GM23248 (cell line): Measurements from ENCODE around the gene WSB2. TPM values are rescaled to one million over a fixed set of nuclear protein-coding genes. Genes with fewer than 3 reads are reported as not detected.

Source experiments
- DNase-seq: peaks from one replicate; pipeline ENCODE4 v3.0.0-alpha.2; 2015
- H2AFZ ChIP-seq: fragments of 200-600 bp; sonication (generic); 2 replicates; pipeline ENCODE4 v1.6.1; 2016; ENCODE audit warnings: antibody characterized with exemption
- H3F3A ChIP-seq: fragments of 200-600 bp; sonication (generic); 2 replicates; pipeline ENCODE4 v1.6.1; 2016; ENCODE audit warnings: mild to moderate bottlenecking, antibody characterized with exemption, mixed run types; ENCODE audit not compliant: insufficient read depth
- H3K27ac ChIP-seq: fragments of 200-600 bp; sonication (generic); 2 replicates; pipeline ENCODE4 v1.5.1; 2016; ENCODE audit warnings: mild to moderate bottlenecking
- H3K27me3 ChIP-seq: fragments of 200-600 bp; sonication (generic); replicated peaks from 2 replicates; pipeline ENCODE4 v1.6.1; 2016; ENCODE audit warnings: mild to moderate bottlenecking; ENCODE audit not compliant: insufficient read depth
- H3K36me3 ChIP-seq: fragments of 200-600 bp; sonication (generic); 2 replicates; pipeline ENCODE4 v1.6.1; 2016; ENCODE audit warnings: low read depth, mild to moderate bottlenecking
- H3K4me1 ChIP-seq: fragments of 200-600 bp; sonication (generic); 2 replicates; pipeline ENCODE4 v1.6.1; 2016; ENCODE audit warnings: mild to moderate bottlenecking; ENCODE audit not compliant: insufficient read depth
- H3K4me2 ChIP-seq: fragments of 200-600 bp; sonication (generic); one replicate; pipeline ENCODE4 v1.6.1; 2016; ENCODE audit warnings: mild to moderate bottlenecking; ENCODE audit not compliant: unreplicated experiment
- H3K4me3 ChIP-seq: fragments of 200-600 bp; sonication (generic); 2 replicates; pipeline ENCODE4 v1.5.1; 2016; ENCODE audit warnings: mild to moderate bottlenecking
- H3K79me2 ChIP-seq: fragments of 200-600 bp; sonication (generic); 2 replicates; pipeline ENCODE4 v1.6.1; 2016; ENCODE audit warnings: mild to moderate bottlenecking; ENCODE audit not compliant: insufficient read depth
- H3K9ac ChIP-seq: fragments of 200-600 bp; sonication (generic); 2 replicates; pipeline ENCODE4 v1.6.1; 2016; ENCODE audit warnings: mild to moderate bottlenecking
- H3K9me2 ChIP-seq: fragments of 200-600 bp; sonication (generic); 2 replicates; pipeline ENCODE4 v1.6.1; 2016; ENCODE audit warnings: mixed run types, mild to moderate bottlenecking, moderate library complexity; ENCODE audit not compliant: insufficient read depth
- H3K9me3 ChIP-seq: fragments of 200-600 bp; sonication (generic); one replicate; pipeline ENCODE4 v1.6.1; 2017; ENCODE audit warnings: low read depth
- H4K20me1 ChIP-seq: fragments of 200-600 bp; sonication (generic); 2 replicates; pipeline ENCODE4 v1.6.0; 2016; ENCODE audit not compliant: insufficient read depth
- EZH2 ChIP-seq: fragments of 200-600 bp; sonication (generic); IDR thresholded peaks from 2 replicates; pipeline ENCODE4 v1.6.1; 2018; ENCODE audit warnings: antibody characterized with exemption, mild to moderate bottlenecking; ENCODE audit not compliant: insufficient read depth, poor library complexity, severe bottlenecking
- EZH2phosphoT487 ChIP-seq: fragments of 200-600 bp; sonication (generic); IDR thresholded peaks from 2 replicates; pipeline ENCODE4 v1.6.1; 2018; ENCODE audit warnings: antibody characterized with exemption, moderate library complexity, mild to moderate bottlenecking, low read depth; ENCODE audit not compliant: insufficient read depth
- WGBS, 2 experiments: methylation state at CpG; one replicate each; pipeline ENCODE4 v1.1.6; 2015 to 2017; ENCODE audit warnings: low lambda C conversion rate in 2 of 2, low coverage in 1 of 2; ENCODE audit errors: missing lambda C conversion rate in 2 of 2; 5-methylcytosine and 5-hydroxymethylcytosine counted together
- in situ Hi-C: fragments of 300-500 bp; cut with MboI; formaldehyde crosslinking; loops from 2 replicates; pipeline ENCODE4 v1.15.0; 2020
- polyA plus RNA-seq: library from polyadenylated mRNA; unstranded; fragments of >200 nt; fragmentation: Nextera tagmentation; extraction: Ambion mirVana; gene quantifications from 2 replicates; pipeline ENCODE4 v1.2.1, GENCODE V29; 2016
- total RNA-seq: library from RNA; depleted of rRNA; stranded (reverse); fragments of >200 nt; shearing (Covaris generic); gene quantifications from 2 replicates; pipeline ENCODE4 v1.2.3, GENCODE V29; 2014

Gene WSB2
- total and polyA plus RNA-seq, 2 experiments from 2014 or later, result 65.8 to 162 TPM

GRCh38 chr12:118065380-118065779, 4.4 kb upstream of the WSB2 start:
- no peaks in the 10 kb centered on the region for H3K9me2 ChIP-seq
- no peak overlapping the region for H3K9ac ChIP-seq
- H3K4me2 ChIP-seq, result no peak overlapping the region
- H2AFZ ChIP-seq, result no peak overlapping the region
- TF ChIP-seq EZH2phosphoT487 (no peak), EZH2 (no peak)
- WGBS, 2 experiments, result 73 to 79% methylated on average over 1 of the region's 1 CpG
- no peak overlapping the region for H3K4me3 ChIP-seq
- H3K36me3 ChIP-seq, result no peaks in the 10 kb centered on the region
- H3F3A ChIP-seq, result peaks cover 26% of the 10 kb centered on the region
- H4K20me1 ChIP-seq, result no peaks in the 10 kb centered on the region
- no peaks in the 10 kb centered on the region for H3K27me3 ChIP-seq
- in situ Hi-C loops, result no loop called here
- H3K27ac ChIP-seq, result no peak overlapping the region
- peaks cover 21% of the 10 kb centered on the region for H3K79me2 ChIP-seq
- no peaks in the 10 kb centered on the region for H3K9me3 ChIP-seq
- DNase-seq, result no peak
- peaks cover 14% of the 10 kb centered on the region for H3K4me1 ChIP-seq

DNA sequence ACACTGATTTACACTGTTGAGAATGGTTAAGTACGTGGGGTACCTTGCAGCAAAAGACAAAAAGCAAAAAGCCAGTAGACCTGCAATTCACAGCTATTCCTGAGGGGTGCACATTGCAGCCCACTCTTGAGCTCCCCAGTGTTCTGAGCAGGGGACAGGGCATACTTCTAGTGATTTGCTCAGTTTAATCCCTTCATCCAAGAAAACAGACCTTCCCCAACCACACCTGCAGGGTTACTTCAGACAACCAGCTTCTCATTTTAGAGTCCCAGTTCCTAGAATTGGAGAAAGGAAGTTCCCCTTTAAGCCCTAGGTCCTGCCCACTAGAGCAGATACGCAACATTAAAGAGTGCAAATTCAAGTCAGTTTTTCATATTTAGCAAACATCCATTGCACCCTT, 3.6 kb upstream of the WSB2 start:
- in situ Hi-C loops, result no loop called here
- Histone ChIP-seq H3K9me2 (no peaks in the 10 kb centered on the region), H3K27ac (no peak overlapping the region)

DNA sequence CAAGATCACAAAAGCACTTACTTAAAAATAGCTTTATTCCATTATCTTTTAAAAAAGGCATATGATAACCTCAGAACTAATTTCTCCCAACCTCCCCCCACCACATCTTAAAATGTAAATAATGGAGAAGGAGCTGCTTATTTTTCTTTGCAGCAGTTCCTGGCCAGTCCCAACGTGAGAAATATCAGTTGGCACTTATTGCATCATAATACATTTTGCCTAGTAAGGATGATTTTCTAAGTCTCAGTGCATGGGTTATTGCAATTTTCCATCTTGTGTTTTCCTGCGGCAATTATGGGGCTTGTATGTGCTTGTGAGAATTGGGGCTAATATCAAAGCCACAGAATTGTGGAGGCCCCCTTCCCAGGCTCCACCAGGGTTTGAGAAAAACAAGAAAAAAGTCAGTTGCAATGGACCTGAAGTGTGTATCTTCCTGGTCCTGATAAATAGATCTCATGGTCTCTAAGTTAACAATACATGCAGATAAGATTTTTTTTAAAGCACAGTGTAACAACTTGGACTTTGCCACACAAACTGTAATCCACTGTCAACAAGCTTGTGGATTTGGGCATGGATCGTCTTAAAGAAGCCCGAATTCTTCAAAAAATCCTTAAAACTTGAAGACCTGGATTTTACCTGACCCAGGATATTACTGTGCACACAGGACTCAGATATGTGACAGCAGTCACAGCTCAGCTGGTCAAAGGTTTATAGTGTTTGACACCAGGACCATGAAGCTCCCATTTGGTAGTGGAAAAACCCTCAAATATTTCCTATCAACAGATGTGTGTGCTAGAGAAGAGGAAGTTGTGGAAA, 2.8 kb upstream of the WSB2 start:
- no peaks in the 10 kb centered on the region for H4K20me1 ChIP-seq
- H3K4me1 ChIP-seq, result peaks cover 22% of the 10 kb centered on the region
- in situ Hi-C loops, result no loop called here
- no peak overlapping the region for H2AFZ ChIP-seq
- no peak overlapping the region for H3K4me3 ChIP-seq
- TF ChIP-seq EZH2phosphoT487 (no peak), EZH2 (no peak)
- peaks cover 34% of the 10 kb centered on the region for H3K79me2 ChIP-seq
- no peak overlapping the region for H3K27ac ChIP-seq
- H3K27me3 ChIP-seq, result no peaks in the 10 kb centered on the region
- 76% methylated on average over 4 of the region's 4 CpGs for WGBS, 2 experiments
- no peaks in the 10 kb centered on the region for H3K36me3 ChIP-seq
- no peak overlapping the region for H3K9ac ChIP-seq
- peak; percentile 53 for DNase-seq
- no peaks in the 10 kb centered on the region for H3K9me2 ChIP-seq
- H3K9me3 ChIP-seq, result no peaks in the 10 kb centered on the region
- no peak overlapping the region for H3K4me2 ChIP-seq
- H3F3A ChIP-seq, result peaks cover 42% of the 10 kb centered on the region

More for the DNA sequence above, 3.6 kb upstream of the WSB2 start:
- WGBS, 2 experiments, result 41 to 43% methylated on average over 2 of the region's 2 CpGs
- no peaks in the 10 kb centered on the region for H3K36me3 ChIP-seq
- H3K9ac ChIP-seq, result no peak overlapping the region
- no peak overlapping the region for H3K4me3 ChIP-seq
- no peak overlapping the region for H2AFZ ChIP-seq
- H3K79me2 ChIP-seq, result peaks cover 27% of the 10 kb centered on the region
- H4K20me1 ChIP-seq, result no peaks in the 10 kb centered on the region
- no peak for TF ChIP-seq EZH2
- no peak for TF ChIP-seq EZH2phosphoT487
- H3F3A ChIP-seq, result peaks cover 33% of the 10 kb centered on the region
- H3K27me3 ChIP-seq, result no peaks in the 10 kb centered on the region
- no peaks in the 10 kb centered on the region for H3K9me3 ChIP-seq
- H3K4me2 ChIP-seq, result no peak overlapping the region
- peaks cover 16% of the 10 kb centered on the region for H3K4me1 ChIP-seq
- no peak for DNase-seq

DNA sequence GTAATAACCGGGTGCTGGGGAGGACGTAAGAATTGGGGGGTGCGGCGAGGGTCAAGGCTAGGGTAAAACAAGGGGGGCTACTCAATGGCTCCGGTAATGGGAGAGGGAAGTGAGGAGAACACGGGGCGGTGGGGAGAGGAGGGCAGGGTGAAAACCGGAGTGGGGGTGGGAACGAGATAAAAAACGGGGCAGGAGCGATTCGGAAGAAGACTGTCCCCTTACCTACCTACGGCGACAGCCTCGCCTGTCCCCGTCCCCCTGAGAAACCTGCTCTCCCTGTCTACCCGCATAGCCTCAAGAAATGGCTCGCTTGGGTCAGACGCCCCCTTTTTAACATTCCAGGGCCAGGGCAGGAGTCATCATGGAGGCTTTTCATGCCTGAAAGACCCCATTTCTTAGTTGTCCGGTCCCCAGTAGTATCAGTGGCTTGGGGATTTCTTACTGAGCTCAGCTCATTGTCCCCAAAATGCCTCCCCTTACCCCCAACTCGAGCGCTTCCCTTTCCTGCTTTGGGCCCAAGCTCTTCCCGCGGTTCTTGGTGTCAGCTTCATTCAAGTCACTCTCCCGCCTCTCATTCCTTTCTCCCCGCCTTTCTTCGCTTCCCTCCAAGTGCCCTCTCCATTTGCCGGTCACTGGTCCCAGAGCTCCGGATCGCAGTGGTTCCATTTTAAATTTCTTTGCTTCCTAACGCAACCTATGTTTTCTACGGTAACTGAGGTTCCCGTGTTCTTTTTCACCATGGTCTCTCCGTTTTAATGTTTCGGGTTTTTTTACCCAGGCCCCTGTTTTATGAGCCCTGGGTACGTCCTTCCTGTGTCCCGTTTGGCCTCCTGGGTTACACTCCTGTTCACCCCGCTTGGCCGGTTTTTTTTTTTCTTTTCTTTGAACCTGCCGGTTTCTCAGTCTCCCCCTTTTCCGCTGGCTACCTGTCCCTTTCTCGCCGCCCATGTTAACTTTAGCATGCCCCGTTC, 1.2 kb upstream of the WSB2 start:
- Histone ChIP-seq H3K27ac (peak overlapping the region; percentile 92), H2AFZ (peak overlapping the region; percentile 79), H3K9me2 (no peaks in the 10 kb centered on the region), H3K36me3 (no peaks in the 10 kb centered on the region; the same call in 1 of the 2 replicates), H4K20me1 (no peaks in the 10 kb centered on the region), H3K9ac (peak overlapping the region; percentile 95), H3K79me2 (peaks cover 51% of the 10 kb centered on the region), H3K4me1 (peaks cover 25% of the 10 kb centered on the region), H3K4me2 (peak overlapping the region; percentile 86), H3F3A (peaks cover 42% of the 10 kb centered on the region), H3K4me3 (peak overlapping the region; percentile 92), H3K27me3 (no peaks in the 10 kb centered on the region), H3K9me3 (no peaks in the 10 kb centered on the region)
- in situ Hi-C loops, result no loop called here
- no peak for TF ChIP-seq EZH2phosphoT487
- no peak for TF ChIP-seq EZH2
- WGBS, 2 experiments, result 3 to 6% methylated on average over 32 to 44 of the region's 44 CpGs
- peak; percentile 75 for DNase-seq
